ENCODE measurements around the gene TREX2. TPM values are rescaled to one million over a fixed set of nuclear protein-coding genes. Genes with fewer than 3 reads are reported as not detected.

Gene TREX2
- total RNA-seq, 2 experiments from 2014 or later: 3.7 to 6.7 TPM

DNA sequence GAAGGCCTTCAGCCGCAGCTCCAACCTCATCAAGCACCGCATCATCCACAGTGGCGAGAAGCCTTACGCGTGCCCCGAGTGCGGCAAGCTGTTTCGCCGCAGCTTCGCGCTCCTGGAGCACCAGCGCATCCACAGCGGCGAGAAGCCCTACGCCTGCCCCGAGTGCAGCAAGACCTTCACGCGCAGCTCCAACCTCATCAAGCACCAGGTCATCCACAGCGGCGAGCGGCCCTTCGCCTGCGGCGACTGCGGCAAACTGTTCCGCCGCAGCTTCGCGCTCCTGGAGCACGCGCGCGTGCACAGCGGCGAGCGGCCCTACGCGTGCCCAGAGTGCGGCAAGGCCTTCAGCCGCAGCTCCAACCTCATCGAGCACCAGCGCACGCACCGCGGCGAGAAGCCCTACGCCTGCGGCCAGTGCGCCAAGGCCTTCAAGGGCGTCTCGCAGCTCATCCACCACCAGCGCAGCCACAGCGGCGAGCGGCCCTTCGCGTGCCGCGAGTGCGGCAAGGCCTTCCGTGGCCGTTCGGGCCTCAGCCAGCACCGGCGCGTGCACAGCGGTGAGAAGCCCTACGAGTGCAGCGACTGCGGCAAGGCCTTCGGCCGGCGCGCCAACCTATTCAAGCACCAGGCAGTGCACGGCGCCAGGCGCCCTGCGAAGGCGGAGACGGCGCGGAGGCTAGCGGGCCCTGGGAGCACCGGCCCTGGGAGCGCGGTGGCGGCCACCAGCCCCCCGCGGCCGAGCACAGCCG is 24.8 kb downstream of the TREX2 start:
- Histone ChIP-seq H3K79me2 (ENCODE audit: insufficient read depth, low read depth, low read length) (no peaks in the 10 kb centered on the region), H3K4me1 (ENCODE audit: insufficient read depth, low read length, poor library complexity, severe bottlenecking) (no peaks in the 10 kb centered on the region), H3K9me3 (ENCODE audit: low read length) (no peaks in the 10 kb centered on the region), H3K36me3 (ENCODE audit: insufficient read depth, low read length) (no peaks in the 10 kb centered on the region), H3K4me3 (ENCODE audit: low read depth, low read length, poor library complexity, severe bottlenecking) (no peak overlapping the region), H3K27ac (ENCODE audit: low read depth, low read length, poor library complexity, severe bottlenecking) (no peak overlapping the region), H2AFZ (ENCODE audit: low read length) (no peak overlapping the region), H3K9me2 (ENCODE audit: insufficient read depth, low read length) (no peaks in the 10 kb centered on the region), H4K20me1 (ENCODE audit: insufficient read depth, low read length) (no peaks in the 10 kb centered on the region), H3K4me2 (ENCODE audit: low read length) (no peak overlapping the region)
- no peak for DNase-seq (ENCODE audit: low spot score)
- CTCF ChIA-PET (ENCODE audit: unreplicated experiment): no interaction called here
- BruUV-seq (replicated peaks): no TSS peak
- no peak for TF ChIP-seq EZH2phosphoT487 (IDR thresholded peaks at IDR 0.05; ENCODE audit: borderline replicate concordance, low read depth, low read length)
- TF ChIP-seq, protein P1, sequence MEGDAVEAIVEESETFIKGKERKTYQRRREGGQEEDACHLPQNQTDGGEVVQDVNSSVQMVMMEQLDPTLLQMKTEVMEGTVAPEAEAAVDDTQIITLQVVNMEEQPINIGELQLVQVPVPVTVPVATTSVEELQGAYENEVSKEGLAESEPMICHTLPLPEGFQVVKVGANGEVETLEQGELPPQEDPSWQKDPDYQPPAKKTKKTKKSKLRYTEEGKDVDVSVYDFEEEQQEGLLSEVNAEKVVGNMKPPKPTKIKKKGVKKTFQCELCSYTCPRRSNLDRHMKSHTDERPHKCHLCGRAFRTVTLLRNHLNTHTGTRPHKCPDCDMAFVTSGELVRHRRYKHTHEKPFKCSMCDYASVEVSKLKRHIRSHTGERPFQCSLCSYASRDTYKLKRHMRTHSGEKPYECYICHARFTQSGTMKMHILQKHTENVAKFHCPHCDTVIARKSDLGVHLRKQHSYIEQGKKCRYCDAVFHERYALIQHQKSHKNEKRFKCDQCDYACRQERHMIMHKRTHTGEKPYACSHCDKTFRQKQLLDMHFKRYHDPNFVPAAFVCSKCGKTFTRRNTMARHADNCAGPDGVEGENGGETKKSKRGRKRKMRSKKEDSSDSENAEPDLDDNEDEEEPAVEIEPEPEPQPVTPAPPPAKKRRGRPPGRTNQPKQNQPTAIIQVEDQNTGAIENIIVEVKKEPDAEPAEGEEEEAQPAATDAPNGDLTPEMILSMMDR (conservative IDR thresholded peaks at IDR 0.05; ENCODE audit: low read length): no peak
- intact Hi-C loops (cut with micrococcal nuclease; ENCODE audit: unreplicated experiment): no loop called here
- POLR2A ChIA-PET: interaction anchor here (0.5 kb wide), 1 partner anchor 390 kb away, joined by 4 read pairs; no protein-coding TSS in a partner anchor

DNA sequence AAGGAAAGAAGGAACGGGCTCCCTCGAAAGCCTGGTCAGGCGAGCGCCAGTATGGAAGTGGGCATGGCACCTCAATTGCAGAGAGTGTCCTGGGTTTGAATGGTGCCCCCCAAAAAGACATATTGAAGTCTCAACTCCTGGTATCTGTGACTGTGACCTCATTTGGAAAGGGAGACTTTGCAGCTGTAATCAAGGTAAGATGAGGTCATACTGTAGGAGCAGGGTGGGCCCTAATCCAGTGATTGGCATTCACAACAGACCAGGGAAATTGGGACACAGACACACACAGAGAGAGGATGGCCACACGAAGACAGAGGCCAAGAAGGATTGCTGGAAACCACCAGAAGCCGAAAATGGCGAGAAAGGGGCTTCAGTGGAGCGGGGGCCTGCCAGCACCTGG is 28.2 kb downstream of the TREX2 start:
- Histone ChIP-seq H4K20me1 (ENCODE audit: insufficient read depth, low read length) (no peaks in the 10 kb centered on the region), H2AFZ (ENCODE audit: low read length) (no peak overlapping the region), H3K4me1 (ENCODE audit: insufficient read depth, low read length, poor library complexity, severe bottlenecking) (no peaks in the 10 kb centered on the region), H3K79me2 (ENCODE audit: insufficient read depth, low read depth, low read length) (no peaks in the 10 kb centered on the region), H3K27ac (ENCODE audit: low read depth, low read length, poor library complexity, severe bottlenecking) (no peak overlapping the region), H3K36me3 (ENCODE audit: insufficient read depth, low read length) (no peaks in the 10 kb centered on the region), H3K9me2 (ENCODE audit: insufficient read depth, low read length) (no peaks in the 10 kb centered on the region), H3K4me2 (ENCODE audit: low read length) (no peak overlapping the region), H3K4me3 (ENCODE audit: low read depth, low read length, poor library complexity, severe bottlenecking) (no peak overlapping the region), H3K9me3 (ENCODE audit: low read length) (no peaks in the 10 kb centered on the region)
- intact Hi-C loops (cut with micrococcal nuclease; ENCODE audit: unreplicated experiment): no loop called here
- ChIA-PET POLR2A (no interaction called here), CTCF (ENCODE audit: unreplicated experiment) (no interaction called here)
- BruUV-seq (replicated peaks): no TSS peak
- DNase-seq (ENCODE audit: low spot score): no peak
- no peak for TF ChIP-seq EZH2phosphoT487 (IDR thresholded peaks at IDR 0.05; ENCODE audit: borderline replicate concordance, low read depth, low read length)
- TF ChIP-seq, protein P1 (conservative IDR thresholded peaks at IDR 0.05; ENCODE audit: low read length): no peak

DNA sequence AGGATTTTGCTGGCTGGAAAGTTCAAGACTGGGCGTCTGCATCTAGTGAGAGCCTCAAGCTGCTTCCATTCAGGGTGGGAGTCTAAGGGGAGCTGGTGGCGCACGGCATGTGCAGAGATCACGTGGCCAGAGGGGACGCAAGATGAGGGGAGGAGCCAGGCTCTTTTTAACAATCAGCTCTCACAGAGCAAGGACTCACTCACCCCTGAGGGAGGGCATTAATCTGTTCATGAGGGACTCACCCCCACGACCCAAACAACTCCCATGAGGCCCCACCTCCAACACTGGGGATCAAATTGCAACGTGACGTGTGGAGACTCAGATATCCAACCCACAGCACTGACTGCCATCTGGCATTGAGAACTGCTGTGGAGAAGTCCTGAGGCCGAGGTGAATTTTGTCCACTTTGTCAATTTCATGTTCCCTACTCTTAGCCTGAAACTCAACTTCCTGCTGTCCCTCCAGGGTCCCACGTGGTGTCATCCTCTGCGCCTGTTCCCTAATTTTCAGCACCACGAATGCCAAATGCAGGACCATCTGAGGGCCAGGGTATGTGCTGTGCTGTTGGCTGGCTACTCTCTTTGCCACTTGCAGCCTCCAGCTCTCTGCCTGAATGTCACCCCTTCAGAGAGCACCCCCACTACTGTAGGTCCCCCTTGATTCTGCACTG is 28.9 kb downstream of the TREX2 start:
- ChIA-PET CTCF (ENCODE audit: unreplicated experiment) (no interaction called here), POLR2A (no interaction called here)
- Histone ChIP-seq H3K4me3 (ENCODE audit: low read depth, low read length, poor library complexity, severe bottlenecking) (no peak overlapping the region), H2AFZ (ENCODE audit: low read length) (no peak overlapping the region), H3K4me1 (ENCODE audit: insufficient read depth, low read length, poor library complexity, severe bottlenecking) (peaks cover 3% of the 10 kb centered on the region), H3K79me2 (ENCODE audit: insufficient read depth, low read depth, low read length) (no peaks in the 10 kb centered on the region), H3K27ac (ENCODE audit: low read depth, low read length, poor library complexity, severe bottlenecking) (no peak overlapping the region), H3K9me3 (ENCODE audit: low read length) (no peaks in the 10 kb centered on the region), H3K4me2 (ENCODE audit: low read length) (no peak overlapping the region), H3K9me2 (ENCODE audit: insufficient read depth, low read length) (no peaks in the 10 kb centered on the region), H3K36me3 (ENCODE audit: insufficient read depth, low read length) (no peaks in the 10 kb centered on the region), H4K20me1 (ENCODE audit: insufficient read depth, low read length) (no peaks in the 10 kb centered on the region)
- intact Hi-C loops (cut with micrococcal nuclease; ENCODE audit: unreplicated experiment): no loop called here
- BruUV-seq (replicated peaks): no TSS peak
- DNase-seq (ENCODE audit: low spot score): no peak
- no peak for TF ChIP-seq EZH2phosphoT487 (IDR thresholded peaks at IDR 0.05; ENCODE audit: borderline replicate concordance, low read depth, low read length)
- TF ChIP-seq, protein P1 (conservative IDR thresholded peaks at IDR 0.05; ENCODE audit: low read length): no peak

Data from OCI-LY7 (cell line).